GM21423 (cell line): ENCODE data around the gene TOP1.

Experiments used
- ATAC-seq: cut with Tn5 transposase; IDR thresholded peaks from one replicate; pipeline ENCODE4 v1.9.1; 2021; ENCODE audit warnings: mild to moderate bottlenecking, moderate library complexity; ENCODE audit not compliant: unreplicated experiment

The TOP1 gene

GRCh38 chr20:41028359-41029149 is at the start of gene TOP1:
Gene TOP1, plus strand, starts transcription at chr20:41028822. Its CDS starts 246 bp downstream, at chr20:41029068.
- ATAC-seq, result peak; percentile 94

- no peak for ATAC-seq
Measured at GRCh38 chr20:40979247-40979646, 49.4 kb upstream of the TOP1 start.

- peak; percentile 71 for ATAC-seq
Measured at GRCh38 chr20:40980106-40980827, 48.4 kb upstream of the TOP1 start.

GRCh38 chr20:40980828-40981310 is 47.8 kb upstream of the TOP1 start:
- ATAC-seq, result no peak

- no peak for ATAC-seq
Measured at GRCh38 chr20:40982415-40983145, 46.0 kb upstream of the TOP1 start.

GRCh38 chr20:40983898-40984297 is 44.7 kb upstream of the TOP1 start:
- no peak for ATAC-seq

GRCh38 chr20:40984496-40984895 is 44.1 kb upstream of the TOP1 start:
- ATAC-seq, result no peak

GRCh38 chr20:40986774-40987173 is 41.8 kb upstream of the TOP1 start:
- peak; percentile 28 for ATAC-seq

- peak; percentile 34 for ATAC-seq
Measured at GRCh38 chr20:40990542-40991120, 38.0 kb upstream of the TOP1 start.

- peak; percentile 96 for ATAC-seq
Measured at GRCh38 chr20:40991181-40991889, 37.3 kb upstream of the TOP1 start.

- no peak for ATAC-seq
Measured at GRCh38 chr20:40992349-40993113, 36.1 kb upstream of the TOP1 start.

- no peak for ATAC-seq
Measured at GRCh38 chr20:40993794-40994540, 34.7 kb upstream of the TOP1 start.

- no peak for ATAC-seq
Measured at GRCh38 chr20:40996326-40996725, 32.3 kb upstream of the TOP1 start.

GRCh38 chr20:40997116-40997515 is 31.5 kb upstream of the TOP1 start:
- ATAC-seq, result no peak

- ATAC-seq, result no peak
Measured at GRCh38 chr20:40999841-41000240, 28.8 kb upstream of the TOP1 start.

GRCh38 chr20:41000628-41001027 is 28.0 kb upstream of the TOP1 start:
- no peak for ATAC-seq

GRCh38 chr20:41001497-41001896 is 27.1 kb upstream of the TOP1 start:
- ATAC-seq, result no peak

GRCh38 chr20:41002842-41003142 is 25.8 kb upstream of the TOP1 start:
- ATAC-seq, result no peak
